Activated CD8-positive, alpha-beta T cell treated with anti-CD3 and anti-CD28 coated beads, Interleukin-2, amount 10 ng/mL, durations not matched to agents 7 days and 5 days (primary cell): Measurements from ENCODE around the gene CXCL16. TPM values are rescaled to one million over a fixed set of nuclear protein-coding genes. Genes with fewer than 3 reads are reported as not detected.

ENCODE experiments used
- ATAC-seq: fragments of 150-1000 bp; cut with Tn5 transposase; one replicate; pipeline ENCODE4 v1.10.0; 2021; ENCODE audit warnings: moderate library complexity
- CTCF ChIA-PET: fragments of 350-600 bp; sonication (Branson Sonifier 250); formaldehyde crosslinking; loops from one replicate; lab custom pipeline; 2021; ENCODE audit warnings: antibody characterized with exemption; lab: Charles Lee
- POLR2A ChIA-PET: fragments of 350-600 bp; sonication (Branson Sonifier 250); formaldehyde crosslinking; loops from one replicate; lab custom pipeline; 2021; ENCODE audit warnings: antibody characterized with exemption; lab: Charles Lee
- DNase-seq: peaks from one replicate; pipeline ENCODE4 v3.0.0-alpha.2; 2020
- H3K27ac Mint-ChIP-seq: one replicate; pipeline ENCODE4 v1.8.0; 2021; ENCODE audit warnings: mild to moderate bottlenecking, mixed read lengths
- H3K27me3 Mint-ChIP-seq: one replicate; pipeline ENCODE4 v1.8.0; 2021; ENCODE audit warnings: low read depth, mixed read lengths
- H3K36me3 Mint-ChIP-seq: one replicate; pipeline ENCODE4 v1.8.0; 2021; ENCODE audit warnings: low read depth, mixed read lengths
- H3K4me1 Mint-ChIP-seq: one replicate; pipeline ENCODE4 v1.8.0; 2021; ENCODE audit warnings: low read depth, mixed read lengths
- H3K4me3 Mint-ChIP-seq: one replicate; pipeline ENCODE4 v1.8.0; 2021; ENCODE audit warnings: mild to moderate bottlenecking, mixed read lengths
- H3K9me3 Mint-ChIP-seq: one replicate; pipeline ENCODE4 v1.8.0; 2022; ENCODE audit warnings: mixed read lengths; ENCODE audit not compliant: insufficient read depth
- total RNA-seq, 2 experiments: library from RNA; stranded (reverse); gene quantifications; one replicate each; pipeline ENCODE4 v1.2.3, GENCODE V29; 2021

Gene CXCL16, protein sequence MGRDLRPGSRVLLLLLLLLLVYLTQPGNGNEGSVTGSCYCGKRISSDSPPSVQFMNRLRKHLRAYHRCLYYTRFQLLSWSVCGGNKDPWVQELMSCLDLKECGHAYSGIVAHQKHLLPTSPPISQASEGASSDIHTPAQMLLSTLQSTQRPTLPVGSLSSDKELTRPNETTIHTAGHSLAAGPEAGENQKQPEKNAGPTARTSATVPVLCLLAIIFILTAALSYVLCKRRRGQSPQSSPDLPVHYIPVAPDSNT
- total RNA-seq, result under 1 TPM; 0.50 to 0.89 TPM

DNA sequence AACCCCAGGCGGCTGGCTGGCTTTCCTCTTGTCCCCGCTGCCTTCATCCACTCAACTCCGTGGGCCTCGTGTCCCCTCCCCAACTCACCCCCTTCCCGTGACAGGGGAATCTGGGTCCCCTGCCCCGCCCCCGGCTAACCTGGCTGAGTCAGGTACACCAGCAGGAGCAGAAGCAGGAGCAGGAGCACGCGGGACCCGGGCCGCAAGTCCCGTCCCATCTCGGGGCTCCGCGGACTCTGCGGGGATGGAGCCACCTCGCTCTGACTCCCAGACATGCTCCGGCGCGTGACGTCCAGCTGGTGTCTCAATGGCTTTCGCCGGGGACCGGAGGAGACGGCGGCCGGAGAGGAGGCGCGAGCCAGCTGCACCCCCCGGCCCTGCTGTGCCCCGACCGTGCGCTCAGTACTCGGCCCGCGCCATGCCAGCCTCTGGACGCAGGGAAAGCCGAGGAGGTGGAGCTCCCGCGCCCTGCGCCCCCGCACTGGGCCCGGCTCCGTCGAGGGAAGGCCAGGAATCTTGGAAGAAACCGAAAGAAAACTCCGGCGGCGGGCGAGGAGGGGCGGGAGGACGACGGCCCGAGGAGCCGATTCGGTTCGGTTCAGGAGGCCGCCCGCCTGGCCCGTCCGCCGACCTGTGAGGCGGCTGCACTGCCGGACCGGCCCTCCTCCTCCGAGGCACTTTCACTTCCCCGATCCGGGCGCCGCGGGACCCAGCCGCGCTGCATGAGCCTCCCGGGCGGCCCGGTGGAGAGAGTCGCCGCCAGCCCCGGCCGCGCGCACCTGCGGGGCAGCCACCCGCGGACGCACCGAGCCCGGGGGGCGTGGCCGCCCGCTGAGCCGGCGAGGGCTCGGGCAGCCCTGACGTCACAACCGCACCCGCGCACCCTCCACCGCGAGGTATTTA, at the start of gene CXCL16, which contains the start of gene ZMYND15:
Gene CXCL16 (minus strand): TSS at position 807 of the 903 bp plus-strand sequence. CDS start 589 bp downstream, at position 218.
Gene ZMYND15 (plus strand): TSS at position 712 of the 903 bp plus-strand sequence. CDS start 716 bp downstream, outside the sequence.
- peak; percentile 59 for DNase-seq
- ATAC-seq, result peak; percentile 81
- Mint-ChIP-seq H3K4me3 (peak within 1 kb of the TSS; percentile 77), H3K4me1 (peaks cover 23% of the 10 kb centered on the region), H3K27ac (peak within 1 kb of the TSS; percentile 57), H3K36me3 (no peaks in the 10 kb centered on the region), H3K27me3 (peaks cover 19% of the 10 kb centered on the region), H3K9me3 (no peaks in the 10 kb centered on the region)
- ChIA-PET POLR2A (no interaction called here), CTCF (interaction anchor here (2.0 kb wide), 1 partner anchor 51 kb away, joined by 9 read pairs; no protein-coding TSS in a partner anchor)

GRCh38 chr17:4788807-4789700, 49.3 kb upstream of the CXCL16 start, which contains the start of gene GLTPD2:
TSS of gene GLTPD2 (plus strand) at chr17:4788964. CDS start at chr17:4789012, 48 bp downstream.
- peaks cover 47% of the 10 kb centered on the region for H3K27me3 Mint-ChIP-seq
- ChIA-PET POLR2A (interaction anchor here (0.7 to 2.8 kb wide), 7 partner anchors 17 to 86 kb away, joined by 3 to 12 read pairs (median 4); partner anchors contain the start of genes MED11, PLD2 and TM4SF5), CTCF (interaction anchor here (0.6 to 3.3 kb wide), 28 partner anchors 10 to 115 kb away, joined by 3 to 37 read pairs (median 5); partner anchors contain the start of genes ARRB2, C17orf107, CHRNE and MED11)
- ATAC-seq, result no peak
- peak within 1 kb of the TSS; percentile 81 for H3K27ac Mint-ChIP-seq
- H3K9me3 Mint-ChIP-seq, result no peaks in the 10 kb centered on the region
- H3K36me3 Mint-ChIP-seq, result no peaks in the 10 kb centered on the region
- DNase-seq, result no peak
- H3K4me1 Mint-ChIP-seq, result peaks cover 29% of the 10 kb centered on the region
- H3K4me3 Mint-ChIP-seq, result peak within 1 kb of the TSS; percentile 80

DNA sequence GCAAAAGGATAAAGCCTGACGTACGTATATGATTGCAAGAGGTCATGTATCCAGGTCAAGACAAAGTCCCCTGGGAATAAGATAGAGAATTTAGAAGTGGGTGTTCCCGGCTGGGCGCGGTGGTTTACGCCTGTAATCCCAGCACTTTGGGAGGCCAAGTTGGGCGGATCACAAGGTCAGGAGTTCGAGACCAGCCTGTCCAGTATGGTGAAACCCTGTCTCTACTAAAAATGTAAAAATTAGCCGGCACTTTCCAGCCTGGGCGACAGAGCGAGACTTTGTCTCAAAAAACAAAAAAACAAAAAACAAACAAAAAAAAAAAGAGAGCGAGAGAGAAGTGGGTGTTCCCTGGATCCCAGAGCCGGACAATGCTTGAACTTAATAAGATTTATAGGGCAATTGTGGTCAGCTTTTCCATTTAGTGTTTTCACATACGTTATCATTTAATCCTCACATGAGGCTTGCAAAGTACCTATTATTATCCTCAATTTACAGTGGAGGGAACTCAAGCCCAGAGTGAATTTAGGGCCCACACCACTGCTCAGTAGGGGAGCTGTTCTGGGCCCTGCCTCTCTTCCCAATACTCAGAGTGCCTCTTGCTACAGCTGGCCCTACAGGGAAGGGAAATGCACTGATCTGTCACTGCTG, 48.6 kb upstream of the CXCL16 start:
- Mint-ChIP-seq H3K9me3 (no peaks in the 10 kb centered on the region), H3K27me3 (peaks cover 50% of the 10 kb centered on the region), H3K4me3 (no peak overlapping the region), H3K4me1 (peaks cover 29% of the 10 kb centered on the region), H3K36me3 (no peaks in the 10 kb centered on the region), H3K27ac (no peak overlapping the region)
- no peak for ATAC-seq
- CTCF ChIA-PET, result interaction anchor here (1.1 to 3.3 kb wide), 4 partner anchors 9 to 100 kb away, joined by 3 to 37 read pairs (median 14); partner anchors contain the start of gene ARRB2
- no peak for DNase-seq
- POLR2A ChIA-PET, result interaction anchor here (0.8 to 2.8 kb wide), 2 partner anchors 56 to 85 kb away, joined by 3 to 9 read pairs; partner anchors contain the start of gene MED11

- ATAC-seq, result no peak
- CTCF ChIA-PET, result interaction anchor here (0.8 to 1.6 kb wide), 3 partner anchors 54 to 95 kb away, joined by 3 to 4 read pairs (median 3); no protein-coding TSS in a partner anchor
- H3K4me3 Mint-ChIP-seq, result no peak overlapping the region
- H3K4me1 Mint-ChIP-seq, result peaks cover 29% of the 10 kb centered on the region
- no peak overlapping the region for H3K27ac Mint-ChIP-seq
- peaks cover 59% of the 10 kb centered on the region for H3K27me3 Mint-ChIP-seq
- no peaks in the 10 kb centered on the region for H3K36me3 Mint-ChIP-seq
- no peaks in the 10 kb centered on the region for H3K9me3 Mint-ChIP-seq
- POLR2A ChIA-PET, result interaction anchor here (0.8 kb wide), 1 partner anchor 50 kb away, joined by 3 read pairs; no protein-coding TSS in a partner anchor
- DNase-seq, result no peak
Observed at GRCh38 chr17:4786516-4786915, 46.8 kb upstream of the CXCL16 start.

DNA sequence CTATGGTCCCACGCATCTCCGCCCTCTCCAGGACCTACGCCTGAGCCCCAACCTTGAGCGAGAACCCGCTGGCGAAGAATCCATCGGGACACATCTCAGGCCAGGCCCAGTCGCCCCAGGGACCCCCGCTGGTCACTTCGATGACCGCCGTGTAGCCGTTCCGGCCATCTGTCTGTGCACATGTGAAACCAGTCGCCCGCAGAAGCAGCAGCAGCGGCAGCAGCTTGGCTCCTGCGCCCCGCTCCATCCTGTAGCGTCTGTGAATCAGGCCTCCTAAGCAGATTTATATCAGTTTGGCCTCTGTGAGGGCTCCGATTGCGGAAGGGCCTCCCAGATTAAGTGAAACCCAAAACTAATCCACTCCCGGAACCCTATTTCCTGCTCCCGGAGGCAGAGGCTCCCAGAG, 46.4 kb upstream of the CXCL16 start, which contains the start of gene VMO1:
Gene VMO1 (minus strand): TSS at position 259 of the 406 bp plus-strand sequence. CDS start 12 bp downstream, at position 247.
- ChIA-PET POLR2A (interaction anchor here (0.8 kb wide), 1 partner anchor 50 kb away, joined by 3 read pairs; no protein-coding TSS in a partner anchor), CTCF (interaction anchor here (0.8 to 1.6 kb wide), 3 partner anchors 54 to 95 kb away, joined by 3 to 4 read pairs (median 3); no protein-coding TSS in a partner anchor)
- H3K4me1 Mint-ChIP-seq, result peaks cover 26% of the 10 kb centered on the region
- DNase-seq (no peak), ATAC-seq (no peak)
- H3K4me3 Mint-ChIP-seq, result no peak within 1 kb of the TSS
- H3K27ac Mint-ChIP-seq, result no peak within 1 kb of the TSS
- H3K27me3 Mint-ChIP-seq, result peaks cover 59% of the 10 kb centered on the region
- H3K36me3 Mint-ChIP-seq, result no peaks in the 10 kb centered on the region
- no peaks in the 10 kb centered on the region for H3K9me3 Mint-ChIP-seq

- no peaks in the 10 kb centered on the region for H3K36me3 Mint-ChIP-seq
- DNase-seq (no peak), ATAC-seq (no peak)
- no peak overlapping the region for H3K4me3 Mint-ChIP-seq
- H3K4me1 Mint-ChIP-seq, result peaks cover 23% of the 10 kb centered on the region
- H3K9me3 Mint-ChIP-seq, result no peaks in the 10 kb centered on the region
- peaks cover 62% of the 10 kb centered on the region for H3K27me3 Mint-ChIP-seq
- no peak overlapping the region for H3K27ac Mint-ChIP-seq
- POLR2A ChIA-PET, result no interaction called here
- CTCF ChIA-PET, result interaction anchor here (0.8 kb wide), 1 partner anchor 53 kb away, joined by 3 read pairs; no protein-coding TSS in a partner anchor
Observed at GRCh38 chr17:4785311-4786105, 45.8 kb upstream of the CXCL16 start.

DNA sequence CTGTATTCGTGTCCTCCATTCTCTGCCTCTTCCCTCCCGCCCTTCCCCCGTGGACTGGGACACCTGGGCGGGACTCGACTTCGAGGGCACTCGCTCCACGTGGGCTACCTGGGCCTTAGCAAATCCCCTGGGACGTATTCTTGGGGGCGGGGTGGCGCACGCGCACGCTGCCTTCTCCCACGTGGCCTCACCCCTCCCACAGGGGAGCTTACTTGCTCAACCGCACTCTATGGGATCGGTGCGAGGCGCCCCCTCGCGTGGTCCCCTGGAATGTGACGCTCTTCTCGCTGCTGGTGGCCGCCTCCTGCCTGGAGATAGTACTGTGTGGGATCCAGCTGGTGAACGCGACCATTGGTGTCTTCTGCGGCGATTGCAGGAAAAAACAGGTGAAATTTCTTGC, 42.9 kb upstream of the CXCL16 start:
- H3K27ac Mint-ChIP-seq, result no peak overlapping the region
- no peaks in the 10 kb centered on the region for H3K36me3 Mint-ChIP-seq
- POLR2A ChIA-PET, result interaction anchor here (0.7 kb wide), 1 partner anchor 387 kb away, joined by 3 read pairs; no protein-coding TSS in a partner anchor
- ATAC-seq (no peak), DNase-seq (no peak)
- H3K9me3 Mint-ChIP-seq, result no peaks in the 10 kb centered on the region
- H3K4me1 Mint-ChIP-seq, result peaks cover 18% of the 10 kb centered on the region
- peaks cover 59% of the 10 kb centered on the region for H3K27me3 Mint-ChIP-seq
- CTCF ChIA-PET, result interaction anchor here (0.6 kb wide), 1 partner anchor 150 kb away, joined by 4 read pairs; no protein-coding TSS in a partner anchor
- no peak overlapping the region for H3K4me3 Mint-ChIP-seq

- Mint-ChIP-seq H3K4me1 (peaks cover 5% of the 10 kb centered on the region), H3K36me3 (no peaks in the 10 kb centered on the region), H3K27me3 (peaks cover 41% of the 10 kb centered on the region), H3K27ac (no peak overlapping the region), H3K4me3 (no peak overlapping the region), H3K9me3 (no peaks in the 10 kb centered on the region)
- ATAC-seq (no peak), DNase-seq (no peak)
- ChIA-PET CTCF (interaction anchor here (1.7 to 2.1 kb wide), 2 partner anchors 9 to 49 kb away, joined by 5 to 17 read pairs; partner anchors contain the start of genes GLTPD2 and MED11), POLR2A (no interaction called here)
Observed at GRCh38 chr17:4780325-4780955, 40.7 kb upstream of the CXCL16 start.
